SKM-1 treated with dmso at 0.1 percent for 144 hours (cell line): ENCODE data around the gene SYCE3.

Source experiments
- DNase-seq: peaks from one replicate; lab custom pipeline; 2025; ENCODE audit not compliant: unreplicated experiment; lab: John Stamatoyannopoulos, UW

SYCE3 gene

DNA sequence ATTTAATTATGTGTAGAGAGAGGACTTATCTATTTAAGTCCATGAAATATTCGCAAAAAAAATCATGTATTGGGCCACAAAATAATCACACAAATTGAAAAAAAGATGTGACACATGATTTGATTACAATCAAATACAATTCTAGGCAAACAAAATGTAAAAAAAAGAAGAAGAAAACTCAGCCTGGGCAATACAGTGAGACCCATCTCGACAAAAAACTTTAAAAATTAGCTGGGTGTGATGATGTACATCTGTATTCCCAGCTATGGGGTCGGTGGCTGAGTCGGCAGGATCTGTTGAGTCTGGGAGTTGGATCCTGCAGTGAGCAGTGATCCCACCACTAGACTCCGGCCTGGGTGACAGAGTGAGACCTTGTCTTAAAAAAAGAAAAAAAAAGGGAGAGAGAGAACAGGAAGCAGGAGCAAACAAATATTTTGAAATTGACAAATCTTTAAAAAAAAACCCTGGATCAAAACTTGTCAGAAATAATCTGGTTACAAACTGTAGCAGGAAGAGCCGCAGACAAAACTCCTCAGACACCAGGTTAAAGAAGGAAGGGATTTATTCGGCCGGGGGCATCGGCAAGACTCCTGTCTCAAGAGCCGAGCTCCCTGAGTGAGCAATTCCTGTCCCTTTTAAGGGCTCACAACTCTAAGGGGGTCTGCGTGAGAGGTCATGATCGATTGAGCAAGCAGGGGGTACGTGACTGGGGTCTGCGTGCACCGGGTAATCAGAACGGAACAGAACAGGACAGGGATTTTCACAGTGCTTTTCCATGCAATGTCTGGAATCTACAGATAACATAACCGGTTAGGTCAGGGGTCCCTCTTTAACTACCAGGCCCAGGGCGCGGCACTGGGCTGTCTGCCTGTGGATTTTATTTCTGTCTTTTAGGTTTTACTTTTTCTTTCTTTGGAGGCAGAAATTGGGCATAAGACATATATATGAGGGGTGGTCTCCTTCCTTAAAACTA, 29.6 kb downstream of the SYCE3 start:
- no peak for DNase-seq

DNA sequence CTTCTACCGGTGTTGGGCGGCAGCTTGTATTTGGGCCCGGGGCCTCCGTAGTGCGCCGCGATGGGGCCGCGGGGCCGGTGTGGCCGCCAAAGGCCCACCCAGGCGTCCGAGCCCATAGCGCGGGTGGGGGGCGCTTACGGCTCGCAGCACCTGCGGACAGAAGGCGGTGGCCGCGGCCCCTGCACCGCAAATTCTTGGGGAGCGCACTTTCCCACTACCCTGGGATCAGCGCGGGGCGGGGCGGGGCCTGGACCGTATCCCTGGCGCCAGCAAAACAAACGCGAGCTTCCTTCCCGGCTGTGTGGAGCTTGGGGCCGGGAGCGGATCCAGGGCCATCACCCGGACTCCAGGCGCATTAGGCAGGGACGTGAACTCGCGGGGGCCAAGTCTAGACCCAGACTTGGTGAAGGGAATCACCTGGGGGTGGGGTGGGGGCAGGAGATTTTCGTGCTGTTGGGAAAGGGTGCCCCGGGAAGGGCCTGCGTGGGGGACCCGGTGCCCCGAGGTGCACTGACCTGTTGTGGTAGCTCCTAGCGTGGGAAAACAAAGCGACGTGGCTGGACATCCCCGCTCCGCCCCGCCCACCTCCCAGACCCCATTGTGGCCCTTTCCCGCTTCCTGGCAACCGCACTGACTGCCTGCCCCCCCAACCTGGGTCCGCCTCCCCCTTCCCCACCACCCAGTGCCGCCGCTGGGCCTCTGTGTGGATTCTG, 30.6 kb downstream of the SYCE3 start:
- DNase-seq: no peak

GRCh38 chr22:50531546-50531961, 31.2 kb downstream of the SYCE3 start:
- peak; percentile 38 for DNase-seq

DNA sequence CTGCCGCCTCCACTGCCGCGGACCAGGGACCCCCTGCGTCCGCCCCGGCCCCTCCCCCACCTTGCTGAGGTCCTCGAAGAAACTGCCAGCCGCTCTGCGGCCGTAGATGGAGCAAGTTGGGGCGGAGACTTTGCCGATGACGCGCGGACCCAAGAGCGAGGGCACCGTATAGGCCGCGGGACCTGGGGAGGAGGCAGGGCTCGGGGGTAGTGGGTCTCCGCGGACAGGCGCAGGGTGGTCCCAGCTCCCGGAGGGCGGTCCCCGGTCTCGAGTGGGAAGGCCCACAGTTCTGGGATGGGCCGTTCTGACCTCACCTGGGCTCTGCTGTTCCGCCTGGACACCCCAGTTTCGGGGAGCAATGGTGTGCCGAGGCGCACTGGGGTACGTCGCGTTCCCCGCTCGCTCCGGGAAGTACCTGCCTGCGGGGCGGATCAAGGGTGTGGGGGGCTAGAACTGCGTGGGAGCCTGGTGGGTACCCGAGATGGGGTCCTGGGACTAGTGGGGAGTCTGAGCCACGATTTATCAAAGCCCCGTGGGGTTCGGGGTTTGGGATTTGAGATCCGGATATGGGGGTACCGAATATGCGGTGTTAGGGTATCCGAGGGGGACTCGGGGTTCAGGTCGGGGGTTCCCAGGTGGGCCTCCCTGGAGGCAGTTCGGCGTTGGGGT, 31.7 kb downstream of the SYCE3 start:
- peak; percentile 85 for DNase-seq

- DNase-seq: no peak
Observed at GRCh38 chr22:50530580-50530876, 32.2 kb downstream of the SYCE3 start.

DNA sequence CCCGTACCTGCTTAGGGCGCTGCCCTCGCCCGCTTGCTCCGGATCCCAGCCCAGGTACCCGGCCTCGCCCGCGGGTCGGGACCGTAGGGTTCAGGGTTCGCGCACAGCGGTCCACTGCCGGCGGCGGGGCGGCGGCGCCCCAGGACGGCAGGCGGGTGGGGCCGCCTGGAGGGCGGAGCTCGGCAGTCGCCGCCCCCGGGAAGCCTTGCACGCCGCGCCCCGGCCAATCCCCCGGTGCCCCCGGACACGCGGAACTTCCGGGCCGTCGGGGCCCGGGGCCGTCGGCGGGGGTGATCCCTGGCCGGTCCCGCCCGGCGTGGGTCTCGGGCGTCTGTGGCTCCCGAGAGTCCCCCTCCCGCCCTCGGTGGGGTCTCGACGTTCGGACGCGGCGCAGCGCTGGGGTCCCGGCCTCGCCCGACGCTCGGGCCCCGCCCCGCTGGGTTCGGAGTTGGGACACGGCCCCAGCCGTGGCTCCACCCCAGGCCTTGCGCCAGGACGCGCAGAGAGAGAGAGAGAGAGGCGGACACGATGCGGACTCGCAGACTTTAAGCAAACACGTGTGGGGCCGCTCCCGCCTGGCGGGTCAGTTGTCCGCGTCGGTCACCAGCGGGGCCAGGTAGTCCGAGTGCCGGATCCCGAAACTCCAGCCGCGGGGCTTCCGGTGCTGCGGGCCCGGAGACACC, 32.7 kb downstream of the SYCE3 start, which contains the start of gene TYMP:
TYMP (minus strand) TSS at position 116 of the 683 bp plus-strand sequence. CDS start 303 bp downstream, outside the sequence.
- peak; percentile 70 for DNase-seq

GRCh38 chr22:50529416-50529896, 33.3 kb downstream of the SYCE3 start:
- no peak for DNase-seq

DNA sequence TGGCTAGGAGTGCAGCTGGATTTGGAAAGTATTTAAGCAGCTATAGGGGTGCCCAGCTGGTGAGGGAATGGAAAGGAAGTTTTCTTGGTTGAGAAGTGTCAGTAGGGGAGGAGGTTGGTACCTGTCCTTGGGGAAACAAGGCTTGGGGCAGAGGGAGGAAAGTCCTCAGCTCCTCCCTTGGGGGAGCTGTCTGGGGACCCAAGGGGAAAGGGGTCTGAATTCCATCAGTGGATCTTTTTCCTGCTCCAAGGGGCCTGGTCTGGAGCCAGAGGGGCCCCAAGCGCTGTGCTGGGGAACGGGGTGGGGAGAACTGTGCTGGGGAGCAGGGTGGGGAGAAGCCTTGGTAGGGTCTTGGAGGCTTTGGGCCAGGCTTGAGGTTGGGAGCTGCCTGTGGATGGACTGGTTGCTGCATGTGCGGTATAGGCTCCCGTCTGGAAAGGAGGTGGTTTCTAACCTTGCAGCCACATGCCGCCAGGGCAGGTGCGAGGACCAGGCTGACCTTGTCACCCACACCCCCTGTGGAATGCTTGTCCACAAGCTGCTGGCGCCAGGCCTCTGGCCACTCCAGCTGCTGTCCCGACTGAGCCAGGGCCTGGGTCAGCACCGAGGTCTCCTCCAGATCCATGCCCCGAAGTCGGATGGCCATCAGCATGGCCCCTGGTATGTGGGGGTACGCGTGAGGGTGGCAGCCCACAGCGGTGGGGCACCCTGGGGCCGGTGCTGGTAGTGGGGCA, 33.9 kb downstream of the SYCE3 start:
- no peak for DNase-seq

- no peak for DNase-seq
Observed at GRCh38 chr22:50527921-50528681, 34.6 kb downstream of the SYCE3 start.

- peak; percentile 83 for DNase-seq
Observed at GRCh38 chr22:50526834-50527801, 35.6 kb downstream of the SYCE3 start.

GRCh38 chr22:50526108-50526833, 36.4 kb downstream of the SYCE3 start:
- DNase-seq: peak; percentile 63

DNA sequence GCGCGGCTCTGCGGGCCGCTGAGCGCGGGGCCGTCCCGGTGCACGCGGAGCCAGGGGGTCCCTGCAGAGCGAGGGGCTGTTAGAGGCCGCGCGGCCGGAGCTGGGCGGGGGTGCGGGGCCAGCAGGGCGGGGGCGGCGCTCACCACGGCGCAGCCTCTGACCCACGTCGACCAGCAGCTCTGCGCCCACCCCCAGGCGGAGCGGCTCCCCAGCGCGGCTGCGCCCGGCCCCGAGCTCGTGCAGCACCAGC, 36.9 kb downstream of the SYCE3 start:
- DNase-seq: no peak

GRCh38 chr22:50525104-50525857, 37.4 kb downstream of the SYCE3 start, which contains the start of gene SCO2:
TSS of gene SCO2 (minus strand) at chr22:50525598. CDS start at chr22:50524411, 1,187 bp downstream.
- DNase-seq: peak; percentile 94

DNA sequence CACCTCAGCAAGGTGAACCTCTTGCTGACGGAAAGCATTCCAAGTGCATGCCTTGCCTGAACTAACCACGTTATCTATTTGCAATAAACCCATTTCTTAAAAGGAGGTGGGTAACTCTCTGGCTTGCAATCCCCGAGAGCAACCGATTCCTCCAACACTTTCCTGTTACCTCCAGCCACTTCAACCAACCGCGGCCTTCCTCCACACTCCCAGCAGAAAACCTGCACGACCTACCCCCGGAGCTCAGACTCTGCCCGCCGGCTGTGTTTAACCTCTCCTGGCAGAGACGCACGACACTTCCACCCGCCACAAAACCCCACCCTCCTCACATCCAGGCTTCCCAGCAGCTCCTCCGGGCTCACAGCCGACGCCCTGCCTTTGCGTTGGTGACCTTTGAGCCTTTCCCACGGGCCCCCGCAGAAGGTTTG, 38.0 kb downstream of the SYCE3 start:
- DNase-seq: no peak

DNA sequence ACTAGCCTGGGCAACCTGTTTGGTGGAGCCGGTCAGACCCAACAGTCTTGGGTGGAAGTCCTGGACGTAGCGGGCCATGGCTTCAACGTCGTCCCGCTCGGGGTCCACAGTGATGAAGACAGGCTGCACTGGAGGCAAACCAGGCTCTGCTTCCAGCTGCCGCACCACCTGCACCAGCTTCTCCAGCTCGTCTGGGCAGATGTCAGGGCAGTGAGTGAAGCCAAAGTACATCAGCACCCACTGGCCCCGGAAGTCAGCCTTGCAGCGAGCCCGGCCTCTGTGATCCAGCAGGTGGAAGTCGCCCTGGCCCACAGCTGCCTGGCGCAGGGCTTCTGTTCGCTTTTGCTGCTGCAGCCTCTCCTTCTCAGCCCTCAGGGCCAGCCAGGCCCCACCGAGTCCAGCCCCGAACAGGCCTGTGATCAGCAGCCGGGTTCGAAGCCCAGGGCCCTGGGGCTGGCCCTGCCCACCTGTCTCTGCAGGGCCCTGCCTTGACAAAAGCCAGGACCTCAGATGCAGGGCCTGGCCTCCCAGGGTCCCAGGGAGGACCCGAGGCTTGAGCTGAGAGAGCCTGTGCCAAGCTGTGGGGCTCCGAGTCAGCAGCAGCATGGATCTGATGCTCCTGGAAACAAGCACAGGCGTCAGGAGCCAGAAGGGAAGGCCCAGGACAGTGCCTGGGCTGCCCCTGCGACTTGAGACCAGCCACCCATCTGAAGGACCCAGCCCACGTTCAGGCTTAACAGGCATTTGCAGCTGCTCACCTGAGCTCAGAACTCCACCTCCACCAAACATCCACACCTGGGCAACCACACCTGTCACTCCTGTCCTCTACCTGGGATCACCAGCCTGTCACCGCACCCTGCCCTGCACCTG, 38.7 kb downstream of the SYCE3 start:
- DNase-seq: no peak

- no peak for DNase-seq
Observed at GRCh38 chr22:50523458-50523805, 39.3 kb downstream of the SYCE3 start.
